H1 (cell line): ENCODE data around the gene R3HDM2. TPM values are rescaled to one million over a fixed set of nuclear protein-coding genes. Genes with fewer than 3 reads are reported as not detected.

Source experiments
- BCL11A ChIP-seq, 2 experiments: IDR thresholded peaks; one replicate each; pipeline ENCODE4 v1.6.1; 2011; ENCODE audit warnings: low read depth in 2 of 2, low read length in 2 of 2, mild to moderate bottlenecking in 2 of 2
- CBX8 ChIP-seq: fragments of 300-800, 300-1000 bp; sonication (generic); IDR thresholded peaks from 2 replicates; pipeline ENCODE4 v1.7.1; 2016; ENCODE audit warnings: low read depth, low read length, borderline replicate concordance
- CEBPB ChIP-seq: IDR thresholded peaks from 2 replicates; pipeline ENCODE4 v1.6.1; 2012; ENCODE audit warnings: low read depth, low read length
- CHD7 ChIP-seq: fragments of 300-600 bp; sonication (generic); IDR thresholded peaks from 2 replicates; pipeline ENCODE4 v1.7.1; 2012; ENCODE audit warnings: low read length, moderate library complexity, mild to moderate bottlenecking, inconsistent platforms; ENCODE audit not compliant: insufficient replicate concordance
- GABPA ChIP-seq: IDR thresholded peaks from 2 replicates; pipeline ENCODE4 v1.6.1; 2011; ENCODE audit warnings: mild to moderate bottlenecking, low read length, moderate library complexity, borderline replicate concordance; ENCODE audit not compliant: insufficient read depth
- NRF1 ChIP-seq: IDR thresholded peaks from 2 replicates; pipeline ENCODE4 v1.6.1; 2011; ENCODE audit warnings: mild to moderate bottlenecking, low read depth, low read length, improper control_type of control experiment
- SIX5 ChIP-seq: IDR thresholded peaks from 2 replicates; pipeline ENCODE4 v1.6.1; 2011; ENCODE audit warnings: mild to moderate bottlenecking, low read depth, low read length
- SP1 ChIP-seq: IDR thresholded peaks from 2 replicates; pipeline ENCODE4 v1.6.1; 2011; ENCODE audit warnings: low read depth, low read length
- SP4 ChIP-seq: IDR thresholded peaks from 2 replicates; pipeline ENCODE4 v1.6.1; 2012; ENCODE audit warnings: low read length, inconsistent platforms
- polyA plus RNA-seq, 7 experiments: library from polyadenylated mRNA; depleted of rRNA in 3 of 7; stranded (reverse) in 5 of 7; unstranded in 2 of 7; fragments of >200 nt in 5 of 7; fragments of 200-250 nt in 2 of 7; gene quantifications; 1 replicate in 5 of 7; 2 replicates in 1 of 7; 4 replicates in 1 of 7; pipeline versions ENCODE4 v1.2.1 to v1.2.3, GENCODE V29; 2011 to 2013; ENCODE audit warnings: missing spikeins in 2 of 7, mixed read lengths in 2 of 7
- total RNA-seq: library from RNA; stranded (reverse); fragmentation: NEBNext Ultra II Directional; extraction: Animal tissue kit (Norgen Biotek cat#: 25700); gene quantifications from 2 replicates; pipeline ENCODE4 v1.2.1, GENCODE V29; 2021

The R3HDM2 gene
- total and polyA plus RNA-seq, 2 of the 8 experiments (the other 6 are each of a cell fraction or from before 2014, with no cell fraction given): 25.6 to 27.0 TPM

GRCh38 chr12:57234233-57234570, 196.6 kb downstream of the R3HDM2 start (continued):
- TF ChIP-seq SP1: no peak
- TF ChIP-seq GABPA: no peak
- TF ChIP-seq CBX8: no peak
- TF ChIP-seq BCL11A (IDR thresholded peaks at IDR 0.05; ENCODE audit: low read depth in 2 of 2, low read length in 2 of 2): no peak
- no peak for TF ChIP-seq CHD7
- TF ChIP-seq NRF1: no peak
- no peak for TF ChIP-seq CEBPB
- TF ChIP-seq SIX5: no peak
- TF ChIP-seq SP4: no peak
